ENCODE measurements around the gene GYG1.
"Not testable (repeated sequence)": the region's sequence is repeated elsewhere in the genome, so short reads cannot be mapped to it uniquely, and the experiment has no call there.

GYG1 gene

GRCh38 chr3:148987551-148987950, 3.8 kb upstream of the GYG1 start:
- not testable (repeated sequence) for DNase-seq (ENCODE audit: low spot score)

DNA sequence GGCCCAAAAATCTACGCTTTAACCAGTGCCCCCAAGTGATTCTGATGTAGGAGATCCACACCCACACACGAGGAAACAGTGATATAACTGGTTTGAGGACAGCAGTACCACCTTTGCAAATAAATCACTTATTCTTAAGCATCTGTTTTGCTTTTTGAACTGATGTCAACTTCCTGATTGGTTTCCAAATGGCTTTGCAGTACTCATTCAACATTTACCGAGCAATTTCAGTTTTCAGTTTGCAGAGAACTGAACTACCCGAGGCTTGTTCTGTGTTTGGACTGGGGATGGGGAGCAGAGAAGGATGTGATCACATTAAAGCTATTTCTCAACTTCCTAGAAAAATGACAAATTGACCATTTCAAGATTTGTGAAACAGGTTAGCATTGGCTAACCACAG, 1.1 kb upstream of the GYG1 start:
- DNase-seq (ENCODE audit: low spot score) = no peak

DNA sequence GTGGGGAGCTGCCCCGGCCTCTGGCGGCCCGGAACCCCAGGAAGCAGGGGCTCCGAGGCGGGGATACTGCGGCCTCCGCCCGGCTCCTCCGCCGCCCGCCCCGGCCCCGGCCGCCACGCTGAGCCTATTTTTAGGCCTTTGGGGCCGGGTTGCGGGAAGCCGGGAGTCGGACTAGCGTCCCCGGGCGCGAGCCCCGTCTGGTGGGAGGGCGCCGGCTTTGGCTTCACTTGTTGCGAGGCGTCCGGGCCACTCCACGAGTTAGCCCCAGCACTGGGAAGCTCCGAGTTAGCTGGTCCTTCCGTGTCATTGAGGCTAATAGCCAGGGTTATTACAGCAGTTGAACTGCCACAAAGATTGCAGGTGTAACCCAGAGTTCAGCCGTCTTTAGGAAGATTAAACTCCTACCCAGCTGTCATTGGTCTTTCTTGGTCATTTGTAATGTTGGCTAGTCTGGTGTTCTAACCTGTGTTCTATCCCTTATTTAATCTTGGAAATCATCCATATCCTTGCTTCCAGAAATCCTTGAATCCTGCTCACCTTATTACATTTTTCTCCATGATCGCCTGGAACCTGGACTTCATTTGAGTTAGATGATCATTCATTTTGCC, 791 bp downstream of the GYG1 start:
- DNase-seq (ENCODE audit: low spot score) = no peak

GRCh38 chr3:148992635-148993255, 1.4 kb downstream of the GYG1 start:
- no peak for DNase-seq (ENCODE audit: low spot score)

DNA sequence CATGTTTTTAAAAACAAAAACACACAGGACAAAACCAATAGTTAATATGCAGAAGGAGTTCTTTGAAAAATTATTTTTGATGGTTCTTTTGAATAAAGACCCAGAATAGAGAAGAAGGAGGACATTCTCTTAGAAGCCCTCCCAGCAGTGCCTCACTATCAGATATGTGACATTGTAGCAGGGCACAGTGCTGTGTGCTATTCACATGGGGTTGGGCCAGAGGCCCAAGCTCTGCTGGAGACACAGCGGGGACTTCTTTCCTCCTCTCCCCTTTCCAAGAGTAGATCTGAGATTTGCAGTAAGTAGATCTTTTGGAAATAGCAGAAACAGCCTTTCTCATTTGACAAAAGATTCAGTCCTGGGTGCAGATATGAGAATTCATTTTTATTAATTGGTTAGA, 6.3 kb downstream of the GYG1 start:
- DNase-seq (ENCODE audit: low spot score) = no peak

DNA sequence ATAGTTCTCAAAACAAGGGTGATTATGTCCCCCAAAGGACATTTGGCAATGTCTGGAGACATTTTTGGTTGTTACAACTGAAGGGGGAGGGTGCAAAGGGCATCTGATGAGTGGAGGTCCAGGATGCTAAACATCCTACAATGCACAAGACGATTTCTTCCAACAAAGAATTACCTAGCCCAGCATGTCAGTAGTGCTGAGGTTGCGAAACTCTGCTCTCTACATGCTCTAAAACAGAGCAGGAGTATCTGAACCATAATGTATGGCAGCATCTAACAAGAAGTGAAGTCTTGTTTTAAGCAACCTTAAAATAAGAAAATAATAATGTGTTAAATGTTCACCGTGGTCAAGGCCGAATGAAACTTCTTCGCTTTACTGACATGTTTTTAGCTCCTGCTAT, 7.0 kb downstream of the GYG1 start:
- no peak for DNase-seq (ENCODE audit: low spot score)

GRCh38 chr3:148998715-148999423, 7.5 kb downstream of the GYG1 start:
- DNase-seq (ENCODE audit: low spot score) = no peak

DNA sequence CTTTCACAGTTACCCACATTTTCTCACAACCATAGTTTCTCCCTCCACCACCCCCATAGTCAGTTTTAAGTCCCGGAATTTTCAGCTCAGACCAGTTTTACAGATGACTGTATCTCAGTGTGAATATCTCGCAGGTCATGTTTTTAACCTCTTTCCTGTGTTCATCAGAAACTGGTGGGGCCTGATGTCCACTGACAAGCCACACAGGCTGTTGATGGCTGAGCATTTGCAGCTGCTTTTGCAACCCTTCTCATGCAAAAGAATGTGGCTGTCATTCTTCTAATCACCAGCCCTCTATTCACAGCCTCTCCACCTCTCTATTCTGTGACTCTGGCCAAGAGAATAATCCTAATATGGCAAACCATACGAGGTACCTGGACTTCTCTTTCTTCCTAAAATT, 8.5 kb downstream of the GYG1 start:
- no peak for DNase-seq (ENCODE audit: low spot score)

DNA sequence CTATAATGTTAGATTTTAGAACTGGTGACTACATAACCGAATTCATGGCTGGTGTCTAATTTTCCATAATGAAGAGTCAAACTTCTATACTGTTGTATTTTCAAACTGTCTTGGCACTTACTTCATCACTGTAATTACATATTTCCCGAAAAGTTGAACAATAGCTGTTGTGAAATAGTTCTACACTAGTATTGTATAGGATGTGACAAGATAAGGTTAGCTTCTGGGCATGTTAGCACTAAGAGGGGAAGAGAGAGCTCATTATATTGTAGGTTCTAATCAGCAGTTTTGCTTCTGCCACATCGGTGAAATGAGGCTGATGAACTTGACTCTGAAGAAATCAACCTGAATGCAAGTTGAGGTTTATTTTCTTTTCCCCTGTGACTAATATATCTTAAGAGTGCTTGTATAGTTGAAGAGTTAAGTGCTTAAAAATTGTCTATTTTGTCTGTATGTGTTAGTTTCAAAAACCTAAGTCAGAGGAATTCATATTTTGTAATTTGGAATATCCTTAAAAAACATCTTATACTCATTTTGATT, 8.9 kb downstream of the GYG1 start:
- no peak for DNase-seq (ENCODE audit: low spot score)

- DNase-seq (ENCODE audit: low spot score) = no peak
Observed at GRCh38 chr3:149001727-149002126, 10.4 kb downstream of the GYG1 start.

DNA sequence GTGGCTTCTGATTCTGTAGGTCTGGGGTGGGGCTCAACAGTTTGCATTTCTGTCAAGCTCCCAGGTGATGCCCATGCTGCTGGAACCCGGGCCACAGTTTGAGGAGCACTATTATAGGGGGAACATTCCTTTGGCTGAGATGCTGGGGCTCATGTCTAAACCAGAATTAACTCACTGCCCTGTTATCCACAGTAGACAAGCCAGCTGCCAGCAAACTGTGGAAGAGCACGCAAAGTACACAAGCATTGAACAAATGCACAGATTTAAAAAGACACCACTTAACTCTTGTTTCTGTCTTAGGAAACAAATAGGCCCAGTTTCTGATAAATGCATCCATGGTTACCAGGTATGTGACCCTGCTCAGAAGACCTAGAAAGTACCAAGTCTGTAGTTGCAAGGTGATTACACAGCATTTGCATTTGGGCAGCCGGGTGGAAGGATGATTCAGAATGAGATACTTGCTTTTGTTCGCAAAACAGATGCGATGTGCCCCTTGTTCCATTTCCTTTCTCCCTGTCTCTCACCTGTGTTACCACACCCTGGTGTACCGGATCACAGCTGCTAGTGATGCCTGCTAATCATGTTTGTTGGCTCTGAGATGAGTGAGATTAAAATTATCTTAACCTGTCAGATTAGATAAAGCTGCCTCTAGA, 12.4 kb downstream of the GYG1 start:
- no peak for DNase-seq (ENCODE audit: low spot score)

DNA sequence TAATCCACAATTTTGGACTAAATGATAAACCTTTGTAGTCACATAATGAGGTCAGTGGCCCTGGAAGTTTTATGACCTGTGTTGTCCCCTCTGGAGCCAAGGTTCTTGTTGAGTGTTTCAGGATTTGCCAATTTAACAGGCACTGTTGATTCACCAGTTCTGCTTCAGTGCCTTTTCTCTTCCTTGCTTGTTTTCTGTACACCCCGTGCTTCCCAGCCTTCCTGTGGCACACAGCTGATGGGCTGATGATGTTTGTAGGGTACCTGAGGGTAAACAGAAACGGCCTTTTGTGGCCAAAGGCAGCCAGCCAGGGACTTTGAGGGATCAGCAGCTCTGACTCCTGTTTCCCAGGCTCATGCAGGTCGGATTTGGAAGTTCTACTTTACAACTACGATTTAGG, 13.3 kb downstream of the GYG1 start:
- no peak for DNase-seq (ENCODE audit: low spot score)

GRCh38 chr3:149005416-149005815, 14.1 kb downstream of the GYG1 start:
- DNase-seq (ENCODE audit: low spot score) = no peak

DNA sequence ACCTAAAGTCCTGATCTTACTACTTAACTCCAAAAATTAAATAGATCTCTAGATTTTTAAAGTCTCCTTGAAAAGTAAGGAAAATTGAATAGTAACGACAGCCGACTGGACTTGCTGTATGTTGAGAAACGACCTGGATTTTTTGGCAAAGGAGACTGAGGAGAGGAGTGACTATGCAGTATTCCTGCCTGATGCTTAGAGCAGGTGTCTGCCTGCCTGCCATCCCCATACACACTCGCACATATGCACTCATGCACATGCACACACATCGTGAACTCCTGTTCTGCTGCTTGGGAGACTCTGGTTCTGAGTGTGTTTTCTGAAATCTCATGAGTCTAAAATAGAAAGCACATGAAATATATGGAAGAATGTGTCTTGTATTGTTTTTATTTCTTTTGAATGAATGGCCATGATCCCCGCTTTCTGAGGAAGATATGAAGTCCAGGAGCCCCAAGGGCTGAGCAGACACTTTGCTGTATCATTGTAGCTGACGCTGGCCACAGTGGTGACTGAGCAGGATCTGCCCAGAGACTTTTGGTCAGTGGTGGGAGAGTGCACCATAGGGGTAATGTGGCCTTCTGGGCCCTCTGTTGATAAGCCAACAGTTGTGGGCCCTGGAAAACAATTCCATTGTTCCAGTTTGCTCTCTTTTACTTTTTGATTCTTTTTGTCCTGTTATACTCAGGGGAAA, 16.4 kb downstream of the GYG1 start:
- no peak for DNase-seq (ENCODE audit: low spot score)

- DNase-seq (ENCODE audit: low spot score) = no peak
Observed at GRCh38 chr3:149009732-149010131, 18.4 kb downstream of the GYG1 start.

- no peak for DNase-seq (ENCODE audit: low spot score)
Observed at GRCh38 chr3:149010504-149010951, 19.2 kb downstream of the GYG1 start.

GRCh38 chr3:149010966-149011365, 19.6 kb downstream of the GYG1 start:
- DNase-seq (ENCODE audit: low spot score) = no peak

DNA sequence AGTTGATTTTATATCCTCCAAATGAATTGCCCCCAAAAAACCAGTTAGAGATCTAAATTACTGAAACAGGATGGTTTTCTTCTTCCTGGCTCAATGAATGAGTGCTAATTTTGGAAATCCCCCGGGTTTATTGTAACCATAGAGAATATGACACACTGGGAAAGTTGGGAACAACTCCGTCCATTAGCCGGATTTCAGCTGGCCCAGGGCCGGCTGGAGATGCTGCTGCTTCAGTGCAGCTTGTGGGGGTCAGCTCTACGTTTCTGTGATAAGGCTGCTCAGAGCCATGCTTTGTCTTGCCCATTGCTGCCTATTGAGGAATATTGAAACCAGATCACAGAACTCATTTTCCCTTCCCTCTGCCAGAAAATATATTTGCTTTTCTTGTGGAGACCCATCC, 20.3 kb downstream of the GYG1 start:
- DNase-seq (ENCODE audit: low spot score) = no peak

DNA sequence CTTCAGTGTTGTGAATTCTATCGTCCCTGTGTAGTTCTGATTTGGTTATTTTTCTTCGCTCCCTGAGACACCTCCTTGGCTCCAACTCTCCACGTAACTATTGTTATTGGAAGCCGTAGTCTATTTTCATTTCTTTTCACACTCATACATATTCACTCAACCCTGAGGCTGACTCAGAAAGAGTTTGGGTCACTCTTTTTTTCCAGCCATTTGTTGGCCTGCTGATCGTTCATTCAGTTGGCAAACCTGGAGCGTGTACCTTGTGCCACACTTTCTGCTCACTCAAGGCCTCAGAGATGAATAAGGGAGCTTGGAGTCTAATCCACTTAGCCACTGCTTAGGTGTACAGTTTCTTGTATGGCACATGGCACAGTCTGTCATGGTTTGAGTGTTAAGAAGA, 22.4 kb downstream of the GYG1 start:
- no peak for DNase-seq (ENCODE audit: low spot score)

DNA sequence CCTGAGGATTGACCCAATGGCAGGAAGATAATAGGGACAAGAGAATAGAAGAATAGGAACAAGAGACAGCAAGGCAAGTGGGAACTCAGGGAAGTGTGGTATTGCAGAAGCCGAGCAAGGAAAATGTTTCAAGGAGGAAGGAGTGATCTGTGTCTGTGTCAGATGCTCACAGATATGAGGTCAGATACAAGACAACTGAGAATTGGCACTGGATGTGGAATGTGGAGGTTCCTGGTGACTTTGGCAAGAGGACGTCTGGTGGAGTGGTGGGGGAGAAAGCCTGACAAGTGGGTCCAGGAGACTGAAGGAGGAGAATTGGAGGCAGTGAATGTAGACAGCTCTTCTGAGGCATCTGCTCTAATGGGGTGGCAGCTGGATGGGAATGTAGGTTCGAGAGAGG, 24.1 kb downstream of the GYG1 start:
- no peak for DNase-seq (ENCODE audit: low spot score)

DNA sequence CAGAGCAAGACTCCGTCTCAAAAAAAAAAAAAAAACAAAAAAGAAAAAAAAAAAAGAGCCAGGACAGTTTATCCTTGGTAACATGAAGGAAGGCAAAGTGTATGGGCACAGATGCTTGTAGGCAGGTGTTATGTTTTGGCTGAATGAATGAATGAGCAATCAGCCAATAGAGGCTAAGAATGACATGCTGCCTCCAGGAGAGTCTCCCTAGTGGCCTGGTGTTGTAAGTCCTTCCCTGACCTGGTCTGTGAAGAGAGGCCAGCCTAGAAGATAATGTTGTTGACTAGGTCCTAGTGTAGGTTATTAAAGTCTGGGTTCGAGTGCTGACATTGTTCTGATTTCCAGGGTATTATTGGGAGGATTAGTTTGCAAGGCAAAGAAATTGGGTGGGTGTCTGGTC, 24.9 kb downstream of the GYG1 start:
- no peak for DNase-seq (ENCODE audit: low spot score)
